ENCODE data around the gene CPD.
"Not testable (repeated sequence)": the region's sequence is repeated elsewhere in the genome, so short reads cannot be mapped to it uniquely, and the experiment has no call there.

Gene CPD

DNA sequence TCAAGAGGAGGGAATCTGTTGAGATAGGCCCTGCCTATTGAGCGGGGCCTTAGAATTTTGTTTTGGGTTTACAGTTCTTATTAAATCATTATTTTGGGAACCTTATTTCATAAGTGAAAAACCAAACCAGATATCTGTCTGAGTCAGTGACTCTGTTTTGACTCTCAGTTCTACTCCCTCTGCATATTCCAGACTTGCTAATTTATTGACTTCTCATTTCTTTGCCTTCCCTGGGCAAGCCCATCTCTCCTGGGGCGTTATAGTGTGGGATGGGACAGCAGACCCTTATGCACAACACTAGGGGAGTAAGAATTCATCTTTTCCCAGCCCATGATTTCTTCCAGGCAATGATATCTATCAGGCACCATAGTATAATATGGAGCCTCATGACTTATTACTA lies 45.7 kb downstream of the CPD start:
- DNase-seq (ENCODE audit: low read depth, low spot score), result no peak
- Histone ChIP-seq H3K27ac (ENCODE audit: low read length) (no peak overlapping the region), H3K9me3 (ENCODE audit: control insufficient read depth, insufficient read depth, low read length) (no peaks in the 10 kb centered on the region), H3K36me3 (ENCODE audit: control insufficient read depth, insufficient read depth, low read length) (no peaks in the 10 kb centered on the region), H3K27me3 (ENCODE audit: control insufficient read depth, insufficient read depth, low read length) (no peaks in the 10 kb centered on the region), H3K4me1 (ENCODE audit: control insufficient read depth, insufficient read depth, low read length) (peaks cover 2% of the 10 kb centered on the region; the same call in 1 of the 2 replicates), H3K4me3 (ENCODE audit: low read length) (no peak overlapping the region)
- WGBS (ENCODE audit: insufficient coverage, insufficient read length), result no CpG with 5 or more reads among the region's 2 CpGs

DNA sequence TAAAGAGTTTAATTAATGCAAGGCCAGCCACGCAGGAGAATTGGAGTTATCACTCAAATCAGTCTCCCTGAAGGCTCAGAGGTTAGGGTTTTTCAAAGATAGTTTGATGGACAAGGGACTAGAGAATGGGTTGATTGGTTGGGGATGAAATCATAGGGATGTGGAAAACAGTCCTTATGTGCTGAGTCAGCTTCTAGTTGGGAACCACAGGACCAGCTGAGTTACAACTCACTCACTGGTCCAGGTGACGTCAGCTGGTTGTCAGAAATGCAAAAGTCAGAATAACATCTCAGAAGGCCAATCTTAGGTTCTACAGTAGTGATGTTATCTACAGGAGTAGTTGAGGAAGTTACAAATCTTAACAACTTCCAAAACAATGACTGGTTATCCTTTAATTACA lies 47.6 kb downstream of the CPD start:
- Histone ChIP-seq H3K27ac (ENCODE audit: low read length) (no peak overlapping the region), H3K9me3 (ENCODE audit: control insufficient read depth, insufficient read depth, low read length) (no peaks in the 10 kb centered on the region), H3K4me3 (ENCODE audit: low read length) (no peak overlapping the region), H3K27me3 (ENCODE audit: control insufficient read depth, insufficient read depth, low read length) (no peaks in the 10 kb centered on the region), H3K4me1 (ENCODE audit: control insufficient read depth, insufficient read depth, low read length) (peaks cover 2% of the 10 kb centered on the region; the same call in 1 of the 2 replicates), H3K36me3 (ENCODE audit: control insufficient read depth, insufficient read depth, low read length) (no peaks in the 10 kb centered on the region)
- DNase-seq (ENCODE audit: low read depth, low spot score), result no peak
- no CpG with 5 or more reads among the region's 2 CpGs for WGBS (ENCODE audit: insufficient coverage, insufficient read length)

DNA sequence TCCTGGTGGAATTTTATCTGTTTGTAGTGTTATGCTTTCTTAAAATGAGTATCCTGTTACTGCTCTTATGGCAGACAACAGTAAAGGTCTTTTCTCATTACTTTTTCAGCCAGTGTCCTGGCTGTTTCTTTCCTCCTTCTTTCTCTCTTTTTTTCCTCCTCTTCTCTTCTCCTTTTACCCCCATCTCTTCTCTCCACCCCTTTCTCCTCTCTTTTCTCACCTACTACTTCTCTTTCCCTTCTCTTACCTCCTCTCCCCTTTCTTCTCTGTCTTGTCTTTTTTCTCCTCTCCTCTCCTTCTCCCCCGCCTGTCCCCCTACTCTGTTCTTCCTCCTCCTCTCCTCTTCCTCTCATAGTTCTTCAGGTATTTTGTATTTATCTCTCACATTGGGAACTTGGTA lies 48.9 kb downstream of the CPD start:
- H3K4me1 ChIP-seq (ENCODE audit: control insufficient read depth, insufficient read depth, low read length), result peaks cover 2% of the 10 kb centered on the region; the same call in 1 of the 2 replicates
- H3K36me3 ChIP-seq (ENCODE audit: control insufficient read depth, insufficient read depth, low read length), result no peaks in the 10 kb centered on the region
- no peaks in the 10 kb centered on the region for H3K9me3 ChIP-seq (ENCODE audit: control insufficient read depth, insufficient read depth, low read length)
- no CpG with 5 or more reads among the region's 1 CpG for WGBS (ENCODE audit: insufficient coverage, insufficient read length)
- no peak for DNase-seq (ENCODE audit: low read depth, low spot score)
- H3K27me3 ChIP-seq (ENCODE audit: control insufficient read depth, insufficient read depth, low read length), result no peaks in the 10 kb centered on the region
- no peak overlapping the region for H3K27ac ChIP-seq (ENCODE audit: low read length)
- H3K4me3 ChIP-seq (ENCODE audit: low read length), result no peak overlapping the region

DNA sequence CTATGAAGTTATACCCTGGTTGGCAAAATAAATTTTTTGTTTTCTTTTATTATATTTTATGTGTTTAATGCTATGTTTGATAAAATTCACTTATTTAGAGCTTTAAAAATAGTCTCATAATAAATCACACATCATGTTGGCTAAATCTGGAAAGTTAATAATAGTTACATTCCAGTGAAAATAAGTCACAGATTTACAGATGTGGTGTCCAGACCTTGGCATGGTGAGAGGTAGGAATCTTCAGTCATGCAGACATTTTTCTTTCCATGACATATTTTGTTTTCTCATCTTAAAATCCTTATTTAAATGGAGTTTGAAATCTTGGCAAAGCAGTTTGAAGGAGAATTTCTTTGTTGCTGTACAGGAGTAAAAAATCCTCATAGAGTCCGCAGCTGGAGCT lies 50.4 kb downstream of the CPD start:
- Histone ChIP-seq H3K27me3 (ENCODE audit: control insufficient read depth, insufficient read depth, low read length) (no peaks in the 10 kb centered on the region), H3K27ac (ENCODE audit: low read length) (no peak overlapping the region), H3K4me1 (ENCODE audit: control insufficient read depth, insufficient read depth, low read length) (peaks cover 2% of the 10 kb centered on the region; the same call in 1 of the 2 replicates), H3K4me3 (ENCODE audit: low read length) (no peak overlapping the region), H3K9me3 (ENCODE audit: control insufficient read depth, insufficient read depth, low read length) (no peaks in the 10 kb centered on the region), H3K36me3 (ENCODE audit: control insufficient read depth, insufficient read depth, low read length) (no peaks in the 10 kb centered on the region)
- WGBS (ENCODE audit: insufficient coverage, insufficient read length), result no CpG with 5 or more reads among the region's 1 CpG
- no peak for DNase-seq (ENCODE audit: low read depth, low spot score)

DNA sequence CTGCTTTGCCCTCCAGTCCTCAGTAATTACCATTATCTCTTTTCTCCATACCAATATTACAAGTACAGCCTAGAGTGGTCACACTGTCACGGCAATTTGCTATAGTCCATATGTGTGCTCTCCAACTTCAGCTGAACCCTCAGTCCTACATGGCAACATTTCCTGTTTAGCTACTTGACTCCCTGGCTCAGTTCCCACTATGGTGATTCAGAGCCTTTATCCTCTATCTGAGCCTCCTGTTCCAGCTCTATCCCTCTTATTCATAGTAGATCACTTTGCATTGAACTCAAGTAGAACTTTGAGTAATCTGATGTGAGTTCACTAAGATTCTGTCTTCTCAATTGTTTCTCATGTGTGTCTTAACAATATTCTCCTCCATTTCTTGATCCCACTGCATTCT lies 54.8 kb downstream of the CPD start:
- Histone ChIP-seq H3K27ac (ENCODE audit: low read length) (no peak overlapping the region), H3K36me3 (ENCODE audit: control insufficient read depth, insufficient read depth, low read length) (no peaks in the 10 kb centered on the region), H3K27me3 (ENCODE audit: control insufficient read depth, insufficient read depth, low read length) (no peaks in the 10 kb centered on the region), H3K4me3 (ENCODE audit: low read length) (no peak overlapping the region), H3K9me3 (ENCODE audit: control insufficient read depth, insufficient read depth, low read length) (no peaks in the 10 kb centered on the region), H3K4me1 (ENCODE audit: control insufficient read depth, insufficient read depth, low read length) (no peaks in the 10 kb centered on the region)
- no peak for DNase-seq (ENCODE audit: low read depth, low spot score)
- no CpG with 5 or more reads among the region's 1 CpG for WGBS (ENCODE audit: insufficient coverage, insufficient read length)

DNA sequence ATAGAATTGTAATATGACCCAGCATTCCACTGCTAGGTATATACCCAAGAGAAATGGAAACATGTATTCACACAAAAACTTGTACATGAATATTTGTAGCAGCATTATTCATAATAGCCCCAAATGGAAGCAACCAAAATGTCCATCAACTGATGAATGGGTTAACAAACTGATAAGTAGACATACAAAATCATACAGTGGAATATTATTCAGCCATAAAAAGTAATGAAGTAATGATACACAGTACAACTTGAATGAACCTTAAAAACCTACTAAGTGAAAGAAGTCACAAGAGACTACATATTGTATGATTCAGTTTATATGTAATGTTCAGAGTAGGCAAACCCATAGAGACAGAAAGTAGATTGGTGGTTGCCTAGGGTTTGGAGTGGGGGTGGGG lies 58.0 kb downstream of the CPD start:
- Histone ChIP-seq H3K4me3 (ENCODE audit: low read length) (no peak overlapping the region), H3K9me3 (ENCODE audit: control insufficient read depth, insufficient read depth, low read length) (no peaks in the 10 kb centered on the region), H3K36me3 (ENCODE audit: control insufficient read depth, insufficient read depth, low read length) (no peaks in the 10 kb centered on the region), H3K27ac (ENCODE audit: low read length) (no peak overlapping the region), H3K27me3 (ENCODE audit: control insufficient read depth, insufficient read depth, low read length) (no peaks in the 10 kb centered on the region), H3K4me1 (ENCODE audit: control insufficient read depth, insufficient read depth, low read length) (no peaks in the 10 kb centered on the region)
- DNase-seq (ENCODE audit: low read depth, low spot score), result no peak

DNA sequence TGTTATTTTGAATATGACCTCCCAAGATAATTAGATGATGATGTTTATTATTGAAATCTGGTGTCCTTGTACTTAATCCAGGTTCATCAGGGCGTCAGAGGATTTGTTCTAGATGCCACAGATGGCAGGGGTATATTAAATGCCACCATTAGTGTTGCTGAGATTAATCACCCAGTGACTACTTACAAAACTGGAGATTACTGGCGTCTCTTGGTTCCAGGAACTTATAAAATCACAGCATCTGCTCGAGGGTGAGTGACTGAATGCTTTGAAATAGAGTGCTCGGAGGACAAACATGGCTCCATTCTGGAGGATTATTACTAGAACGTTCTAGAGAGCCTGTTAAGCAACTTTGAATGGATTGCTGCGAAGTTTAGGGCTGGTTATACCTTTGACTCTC lies 65.0 kb downstream of the CPD start:
- WGBS (ENCODE audit: insufficient coverage, insufficient read length), result no CpG with 5 or more reads among the region's 6 CpGs
- no peaks in the 10 kb centered on the region for H3K36me3 ChIP-seq (ENCODE audit: control insufficient read depth, insufficient read depth, low read length)
- DNase-seq (ENCODE audit: low read depth, low spot score), result no peak
- H3K4me3 ChIP-seq (ENCODE audit: low read length), result no peak overlapping the region
- H3K27ac ChIP-seq (ENCODE audit: low read length), result no peak overlapping the region
- H3K27me3 ChIP-seq (ENCODE audit: control insufficient read depth, insufficient read depth, low read length), result no peaks in the 10 kb centered on the region
- no peaks in the 10 kb centered on the region for H3K4me1 ChIP-seq (ENCODE audit: control insufficient read depth, insufficient read depth, low read length)
- H3K9me3 ChIP-seq (ENCODE audit: control insufficient read depth, insufficient read depth, low read length), result no peaks in the 10 kb centered on the region

DNA sequence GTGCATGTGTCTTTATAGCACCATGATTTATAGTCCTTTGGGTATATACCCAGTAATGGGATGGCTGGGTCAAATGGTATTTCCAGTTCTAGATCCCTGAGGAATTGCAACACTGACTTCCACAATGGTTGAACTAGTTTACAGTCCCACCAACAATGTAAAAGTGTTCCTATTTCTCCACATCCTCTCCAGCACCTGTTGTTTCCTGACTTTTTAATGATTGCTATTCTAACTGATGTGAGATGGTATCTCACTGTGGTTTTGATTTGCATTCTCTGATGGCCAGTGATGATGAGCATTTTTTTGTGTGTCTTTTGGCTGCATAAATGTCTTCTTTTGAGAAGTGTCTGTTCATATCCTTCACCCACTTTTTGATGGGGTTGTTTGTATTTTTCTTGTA lies 67.9 kb downstream of the CPD start:
- H3K27ac ChIP-seq (ENCODE audit: low read length); H3K4me1 ChIP-seq (ENCODE audit: control insufficient read depth, insufficient read depth, low read length); DNase-seq (ENCODE audit: low read depth, low spot score): not testable (repeated sequence)

DNA sequence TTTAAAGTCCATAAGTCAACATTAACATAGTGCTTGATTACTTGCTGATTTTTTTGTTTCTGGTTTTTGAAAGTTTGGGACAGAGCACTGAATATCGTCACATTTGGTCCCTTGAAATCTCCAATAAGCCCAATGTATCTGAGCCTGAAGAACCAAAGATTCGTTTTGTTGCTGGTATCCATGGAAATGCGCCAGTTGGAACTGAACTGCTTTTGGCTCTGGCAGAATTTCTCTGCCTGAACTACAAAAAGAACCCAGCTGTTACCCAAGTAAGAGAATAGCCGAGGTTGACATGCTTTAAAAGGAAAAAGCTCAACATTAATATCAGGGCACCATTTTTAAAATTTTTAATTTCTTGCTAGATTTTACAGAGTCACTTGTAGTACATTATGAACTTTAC lies 70.8 kb downstream of the CPD start:
- DNase-seq (ENCODE audit: low read depth, low spot score), result no peak
- Histone ChIP-seq H3K4me3 (ENCODE audit: low read length) (no peak overlapping the region), H3K36me3 (ENCODE audit: control insufficient read depth, insufficient read depth, low read length) (no peaks in the 10 kb centered on the region), H3K27me3 (ENCODE audit: control insufficient read depth, insufficient read depth, low read length) (no peaks in the 10 kb centered on the region), H3K9me3 (ENCODE audit: control insufficient read depth, insufficient read depth, low read length) (no peaks in the 10 kb centered on the region), H3K27ac (ENCODE audit: low read length) (no peak overlapping the region), H3K4me1 (ENCODE audit: control insufficient read depth, insufficient read depth, low read length) (no peaks in the 10 kb centered on the region)
- WGBS (ENCODE audit: insufficient coverage, insufficient read length), result no CpG with 5 or more reads among the region's 4 CpGs

More for the DNA sequence above, 67.9 kb downstream of the CPD start:
- H3K27me3 ChIP-seq (ENCODE audit: control insufficient read depth, insufficient read depth, low read length); H3K9me3 ChIP-seq (ENCODE audit: control insufficient read depth, insufficient read depth, low read length); H3K36me3 ChIP-seq (ENCODE audit: control insufficient read depth, insufficient read depth, low read length); H3K4me3 ChIP-seq (ENCODE audit: low read length): not testable (repeated sequence)

DNA sequence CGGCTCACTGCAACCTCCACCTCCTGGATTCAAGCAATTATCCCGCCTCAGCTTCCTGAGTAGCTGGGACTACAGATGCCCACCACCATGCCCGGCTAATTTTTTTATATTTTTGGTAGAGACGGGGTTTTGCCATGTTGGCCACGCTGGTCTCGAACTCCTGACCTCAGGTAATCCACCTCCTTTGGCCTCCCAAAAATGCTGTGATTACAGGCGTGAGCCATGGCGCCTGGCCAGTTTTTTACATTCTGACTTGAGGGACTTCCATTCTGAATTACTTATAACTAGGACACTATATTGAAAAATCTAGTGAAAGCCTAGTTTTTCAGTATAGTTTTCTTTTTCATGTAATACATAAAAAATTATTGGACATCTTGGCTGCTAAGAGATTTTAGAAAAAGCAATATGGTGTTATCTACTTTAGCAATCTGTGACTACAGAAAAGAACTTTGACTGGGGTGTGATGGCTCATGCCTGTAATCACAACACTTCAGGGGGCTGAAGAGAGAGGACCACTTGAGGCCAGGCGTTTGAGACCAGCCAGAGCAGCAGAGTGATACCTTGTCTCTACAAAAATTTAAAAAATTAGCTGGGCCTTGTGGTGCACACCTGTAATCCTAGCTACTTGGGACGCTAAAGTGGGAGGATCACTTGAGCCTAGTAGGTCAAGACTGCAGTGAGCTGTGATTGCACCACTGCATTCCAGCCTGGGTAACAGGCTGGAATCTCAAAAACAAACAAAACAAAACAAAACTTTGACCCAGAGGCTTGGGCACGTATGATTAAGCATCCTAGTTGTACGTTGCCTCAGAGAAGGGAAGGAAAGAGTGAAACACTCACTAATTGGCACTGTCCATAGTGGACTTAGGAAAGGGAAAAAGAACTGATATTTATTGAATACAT lies 71.6 kb downstream of the CPD start:
- Histone ChIP-seq H3K27me3 (ENCODE audit: control insufficient read depth, insufficient read depth, low read length) (no peaks in the 10 kb centered on the region), H3K36me3 (ENCODE audit: control insufficient read depth, insufficient read depth, low read length) (no peaks in the 10 kb centered on the region), H3K27ac (ENCODE audit: low read length) (no peak overlapping the region), H3K4me1 (ENCODE audit: control insufficient read depth, insufficient read depth, low read length) (no peaks in the 10 kb centered on the region), H3K4me3 (ENCODE audit: low read length) (no peak overlapping the region), H3K9me3 (ENCODE audit: control insufficient read depth, insufficient read depth, low read length) (no peaks in the 10 kb centered on the region)
- WGBS (ENCODE audit: insufficient coverage, insufficient read length), result no CpG with 5 or more reads among the region's 12 CpGs
- no peak for DNase-seq (ENCODE audit: low read depth, low spot score)

DNA sequence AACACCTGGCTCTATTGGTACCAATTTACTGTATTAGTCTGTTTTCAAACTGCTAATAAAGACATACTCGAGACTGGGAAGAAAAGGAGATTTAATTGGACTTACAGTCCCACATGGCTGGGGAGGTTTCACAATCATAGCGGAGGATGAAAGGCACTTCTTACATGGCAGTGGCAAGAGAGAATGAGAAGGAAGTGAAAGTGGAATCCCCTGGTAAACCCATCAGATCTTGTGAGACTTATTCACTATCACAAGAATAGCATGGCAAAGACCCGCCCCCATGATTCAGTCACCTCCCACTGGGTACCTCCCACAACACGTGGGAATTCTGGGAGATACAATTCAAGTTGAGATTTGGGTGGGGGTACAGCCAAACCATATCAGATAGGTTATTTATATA lies 75.9 kb downstream of the CPD start:
- Histone ChIP-seq H3K4me3 (ENCODE audit: low read length) (no peak overlapping the region), H3K27me3 (ENCODE audit: control insufficient read depth, insufficient read depth, low read length) (no peaks in the 10 kb centered on the region), H3K4me1 (ENCODE audit: control insufficient read depth, insufficient read depth, low read length) (no peaks in the 10 kb centered on the region), H3K36me3 (ENCODE audit: control insufficient read depth, insufficient read depth, low read length) (no peaks in the 10 kb centered on the region), H3K9me3 (ENCODE audit: control insufficient read depth, insufficient read depth, low read length) (no peaks in the 10 kb centered on the region), H3K27ac (ENCODE audit: low read length) (no peak overlapping the region)
- DNase-seq (ENCODE audit: low read depth, low spot score), result no peak
- no CpG with 5 or more reads among the region's 4 CpGs for WGBS (ENCODE audit: insufficient coverage, insufficient read length)

All from iPS DF 6.9 (cell line).